HG02678 (cell line): ENCODE measurements around the gene NCAPG2.

Experiments used
- ATAC-seq: cut with Tn5 transposase; IDR thresholded peaks from one replicate; pipeline ENCODE4 v1.9.1; 2021; ENCODE audit warnings: mild to moderate bottlenecking, moderate library complexity; ENCODE audit not compliant: unreplicated experiment

NCAPG2 gene

GRCh38 chr7:158735935-158736334 lies 31.3 kb upstream of the NCAPG2 start:
- ATAC-seq = no peak

DNA sequence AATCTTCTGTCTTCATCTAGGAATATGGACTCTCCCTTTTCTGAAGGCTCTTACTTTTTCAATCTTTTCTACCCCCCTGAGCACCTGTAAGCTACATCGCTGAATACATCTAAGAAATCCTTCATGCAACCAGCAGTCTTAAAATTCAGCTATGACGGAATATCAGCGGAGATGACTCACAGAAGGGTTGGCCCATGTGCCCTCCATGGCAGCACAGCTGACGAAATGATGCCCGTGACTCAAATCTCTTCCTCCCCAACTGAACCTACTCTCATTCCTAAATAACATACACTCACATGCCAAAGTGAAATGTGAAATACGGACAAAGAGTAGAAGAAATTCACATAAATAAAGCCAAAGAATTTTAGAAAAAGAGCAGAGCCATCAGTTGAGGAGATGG lies 30.3 kb upstream of the NCAPG2 start:
- no peak for ATAC-seq

DNA sequence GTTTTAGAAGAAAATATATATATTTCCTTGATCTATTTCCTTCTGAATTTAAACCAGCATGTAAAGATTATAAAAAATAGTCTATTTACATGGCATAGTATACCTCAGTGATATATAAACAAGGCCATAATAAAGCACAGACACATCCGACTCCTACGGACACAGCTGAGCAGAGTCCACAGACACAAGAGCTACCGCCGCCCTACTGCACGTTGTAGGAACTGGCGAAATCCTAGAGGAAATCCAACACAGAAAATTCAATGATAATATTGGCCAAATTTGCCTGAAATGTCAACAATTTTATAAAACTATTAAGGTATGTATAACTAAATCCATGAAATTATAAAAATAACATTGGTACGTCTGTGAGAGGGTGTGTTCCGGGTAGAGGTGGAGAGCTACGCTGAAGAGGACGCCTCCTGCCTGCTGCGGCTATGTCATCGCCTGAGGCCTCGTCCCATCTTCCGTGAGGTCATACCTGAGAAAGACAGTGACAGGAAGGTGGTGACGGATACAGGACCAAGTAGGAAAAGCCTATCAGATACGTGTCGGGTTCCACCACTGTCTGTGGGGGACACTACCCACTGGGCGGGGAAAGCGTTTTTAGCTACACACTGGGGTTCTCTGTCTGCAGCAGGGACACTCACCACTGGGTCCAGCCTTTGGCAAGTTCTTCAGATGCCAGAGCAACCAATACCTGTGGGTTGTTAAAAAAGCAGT lies 29.3 kb upstream of the NCAPG2 start:
- ATAC-seq = no peak

- no peak for ATAC-seq
Measured at GRCh38 chr7:158733220-158733519, 28.6 kb upstream of the NCAPG2 start.

GRCh38 chr7:158732494-158733219 lies 28.1 kb upstream of the NCAPG2 start:
- no peak for ATAC-seq

DNA sequence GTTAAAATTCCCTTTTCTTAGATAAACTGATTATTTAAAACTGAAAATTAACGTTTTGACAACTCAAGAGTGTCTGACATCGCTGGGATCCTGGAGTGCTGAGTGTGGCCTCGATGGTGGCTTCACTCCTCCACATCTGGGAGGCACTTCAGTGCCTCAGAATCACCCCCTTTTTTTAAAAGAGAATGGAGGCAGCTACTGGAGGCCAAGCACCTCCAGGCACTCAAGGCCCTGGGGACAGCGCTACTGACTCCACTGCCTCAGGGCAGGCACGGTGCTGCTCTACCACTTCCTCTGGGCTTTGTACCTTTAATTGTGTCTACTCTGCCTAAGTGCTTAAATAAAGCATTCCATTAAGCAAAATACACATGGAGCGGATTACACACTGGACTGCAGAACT lies 27.2 kb upstream of the NCAPG2 start:
- no peak for ATAC-seq

GRCh38 chr7:158730383-158731346 lies 26.1 kb upstream of the NCAPG2 start:
- no peak for ATAC-seq

DNA sequence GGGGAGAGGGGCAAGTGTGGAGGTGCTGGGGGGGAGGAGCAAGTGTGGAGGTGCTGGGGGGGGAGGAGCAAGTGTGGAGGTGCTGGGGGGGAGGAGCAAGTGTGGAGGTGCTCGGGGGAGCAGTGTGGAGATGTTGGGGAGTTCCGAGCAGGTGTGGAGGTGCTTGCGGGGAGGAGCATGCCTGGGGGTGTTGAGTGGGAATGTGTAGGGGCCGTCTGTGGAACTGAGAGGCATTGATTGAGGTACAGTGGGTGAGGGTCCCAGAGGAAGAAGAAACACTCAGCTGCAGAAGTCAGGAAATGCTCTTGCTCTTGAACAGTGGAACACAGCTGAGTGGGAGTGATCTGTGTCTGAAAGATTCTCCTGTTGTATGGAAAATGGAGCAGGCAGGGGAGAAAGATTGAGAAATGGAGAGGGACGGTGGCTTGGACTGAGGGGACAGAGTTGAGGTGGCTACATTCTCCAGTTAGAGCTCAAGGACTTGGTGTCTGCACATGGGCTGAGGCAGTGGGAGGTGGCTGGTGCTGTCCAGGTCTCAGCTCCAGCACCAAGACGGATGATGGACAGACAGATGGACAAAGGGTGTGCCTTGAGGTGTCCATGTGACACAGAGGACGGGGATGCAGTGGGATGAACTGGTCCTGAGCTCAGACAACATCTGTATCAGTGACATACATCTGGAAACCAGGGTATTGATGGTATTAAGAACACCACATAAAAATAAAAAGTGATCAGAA lies 25.2 kb upstream of the NCAPG2 start:
- no peak for ATAC-seq

DNA sequence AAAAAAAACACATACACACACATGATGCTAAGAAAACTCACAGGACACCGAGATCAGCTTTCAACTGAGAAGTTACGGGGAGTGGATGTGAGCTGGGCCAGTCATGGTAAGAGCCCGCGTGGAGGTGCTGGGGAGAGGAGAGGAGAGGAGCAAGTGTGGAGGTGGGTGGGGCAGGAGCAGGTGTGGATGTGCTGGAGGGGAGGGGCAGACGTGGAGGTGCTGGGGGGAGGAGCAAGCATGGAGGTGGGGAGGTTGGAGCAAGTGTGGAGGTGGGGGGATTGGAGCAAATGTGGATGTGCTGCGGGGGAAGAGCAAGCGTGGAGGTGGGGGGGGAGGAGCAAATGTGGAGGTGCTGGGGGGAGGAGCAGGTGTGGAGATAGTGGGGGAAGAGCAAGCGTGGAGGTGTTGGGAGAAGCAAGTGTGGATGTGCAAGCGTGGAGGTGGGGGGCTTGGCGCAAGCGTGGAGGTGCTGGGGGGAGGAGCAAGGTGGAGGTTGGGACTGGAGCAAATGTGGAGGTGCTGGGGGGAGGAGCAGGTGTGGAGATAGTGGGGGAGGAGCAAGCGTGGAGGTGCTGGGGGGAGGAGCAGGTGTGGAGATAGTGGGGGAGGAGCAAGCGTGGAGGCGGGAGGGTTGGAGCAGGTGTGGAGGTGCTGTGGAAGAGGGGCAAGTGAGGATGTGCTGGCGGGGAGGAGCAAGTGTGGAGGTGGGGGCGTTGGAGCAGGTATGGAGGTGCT lies 24.5 kb upstream of the NCAPG2 start:
- ATAC-seq = no peak

DNA sequence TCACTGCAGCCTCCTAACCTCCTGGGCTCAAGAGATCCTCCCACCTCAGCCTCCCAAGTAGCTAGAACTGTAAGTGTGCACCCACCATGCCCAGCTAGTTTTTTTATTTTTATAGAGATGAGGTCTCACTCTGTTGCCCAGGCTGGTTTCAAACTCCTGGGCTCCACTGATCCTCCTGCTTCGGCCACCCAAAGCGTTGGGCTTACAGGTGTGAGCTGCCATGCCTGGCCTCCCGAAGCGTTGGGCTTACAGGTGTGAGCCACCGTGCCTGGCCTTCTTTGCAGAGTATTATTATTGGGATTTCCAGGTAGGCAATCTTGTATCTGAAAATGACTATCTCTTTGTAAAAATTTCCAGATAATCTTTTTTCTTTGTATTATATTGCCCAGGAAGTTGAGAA lies 23.1 kb upstream of the NCAPG2 start:
- no peak for ATAC-seq

GRCh38 chr7:158726277-158726807 lies 21.7 kb upstream of the NCAPG2 start:
- no peak for ATAC-seq

DNA sequence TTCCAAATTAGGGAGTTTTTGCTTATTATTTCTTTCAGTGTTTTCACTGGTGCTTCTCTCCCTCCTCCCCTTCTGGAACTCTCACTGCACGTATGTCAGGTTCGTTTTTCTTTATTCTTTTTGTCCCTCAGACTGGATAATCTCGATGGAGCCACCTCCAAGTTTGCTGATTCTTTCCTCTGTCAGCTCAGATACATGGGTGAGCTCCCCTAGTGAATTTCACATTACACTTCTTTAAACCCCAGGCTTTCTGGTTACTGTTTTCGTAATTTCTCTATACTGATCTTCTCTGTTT lies 20.8 kb upstream of the NCAPG2 start:
- no peak for ATAC-seq

DNA sequence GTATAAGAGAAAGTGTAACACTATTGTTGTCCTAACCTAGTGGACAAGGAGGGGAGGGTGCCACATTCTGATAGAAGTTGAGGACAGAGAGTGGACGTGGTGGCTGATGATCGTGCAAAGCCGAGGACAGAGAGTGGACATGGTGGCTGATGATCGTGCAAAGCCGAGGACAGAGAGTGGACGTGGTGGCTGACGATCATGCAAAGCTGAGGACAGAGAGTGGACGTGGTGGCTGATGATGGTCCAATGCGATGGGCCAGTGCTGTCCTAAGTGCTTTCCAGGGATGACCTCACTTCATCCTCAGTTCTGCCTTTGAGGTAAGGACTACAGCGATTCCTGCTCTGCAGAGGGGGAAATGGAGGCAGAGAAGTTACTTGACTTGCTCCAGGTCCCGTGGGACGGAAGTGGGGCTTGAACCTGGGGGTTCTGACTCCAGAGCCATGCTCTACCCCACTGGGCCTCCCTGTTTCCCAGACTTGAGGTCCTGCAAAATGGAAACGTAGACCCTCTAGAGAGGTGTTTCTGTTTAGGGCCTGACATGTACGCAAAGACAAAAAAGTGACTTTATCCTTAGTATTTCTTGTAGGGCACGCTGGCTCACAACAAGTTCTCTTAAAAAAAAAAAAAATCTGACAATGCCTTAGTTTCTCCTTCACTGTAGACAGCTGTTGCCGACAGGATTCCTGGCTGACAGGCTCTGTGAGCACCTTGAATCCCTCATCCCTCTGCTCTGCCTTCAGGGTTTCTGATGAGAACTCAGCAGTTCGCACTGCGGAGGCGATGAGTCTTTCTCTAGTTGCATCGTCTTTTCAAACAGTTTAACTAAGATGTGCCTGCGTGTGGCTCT lies 20.3 kb upstream of the NCAPG2 start:
- ATAC-seq = no peak

DNA sequence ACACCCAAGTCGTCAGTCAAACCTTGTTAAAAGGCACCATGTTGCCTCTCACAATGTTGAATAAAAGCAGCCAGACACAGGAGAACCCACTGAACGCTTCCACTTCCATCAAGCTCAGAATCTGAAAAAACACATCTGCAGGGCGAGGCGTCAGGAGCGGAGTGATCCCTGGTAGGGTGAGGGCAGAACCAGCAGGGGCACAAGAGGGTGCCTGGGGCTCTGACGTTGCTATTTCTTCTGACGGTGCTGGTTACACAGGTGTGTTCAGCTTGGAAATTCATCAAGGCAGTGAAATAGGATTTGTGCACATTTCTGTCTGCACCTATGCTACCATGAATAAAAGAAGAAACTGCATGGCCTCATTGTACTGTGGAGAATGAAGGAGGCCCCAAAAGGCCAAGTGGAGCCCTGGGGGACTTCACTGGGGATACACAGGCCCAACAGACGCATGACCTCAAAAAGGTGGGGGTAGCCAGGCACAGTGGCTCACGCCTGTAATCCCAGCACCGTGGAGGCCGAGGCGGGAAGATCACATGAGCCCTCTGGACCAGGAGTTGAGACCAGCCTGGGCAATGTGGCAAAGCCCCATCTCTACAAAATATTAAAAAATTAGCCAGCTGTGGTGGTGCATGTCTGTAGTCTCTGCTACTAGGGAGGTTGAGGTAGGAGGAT lies 19.2 kb upstream of the NCAPG2 start:
- ATAC-seq = no peak

DNA sequence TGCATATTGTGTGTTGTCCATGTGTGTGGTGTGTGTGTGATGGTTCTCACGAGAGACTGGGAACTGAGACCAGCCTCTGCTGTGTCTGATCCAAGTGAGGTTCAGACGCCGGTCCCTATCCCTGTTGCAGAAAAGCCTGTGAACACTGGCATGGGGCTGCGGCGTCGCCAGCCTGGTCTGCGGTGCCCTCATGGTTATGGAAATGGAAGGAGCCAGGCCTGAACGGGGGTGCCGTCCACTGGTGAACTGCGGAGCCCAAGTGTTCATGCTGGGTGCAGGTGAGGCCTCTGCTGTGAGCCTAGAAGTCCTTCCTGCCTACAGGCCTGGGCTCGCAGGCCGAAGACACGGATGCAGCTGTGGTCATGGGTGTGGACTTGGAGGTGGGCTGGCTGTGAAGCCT lies 18.7 kb upstream of the NCAPG2 start:
- ATAC-seq = no peak

- no peak for ATAC-seq
Measured at GRCh38 chr7:158722574-158723237, 18.1 kb upstream of the NCAPG2 start.

DNA sequence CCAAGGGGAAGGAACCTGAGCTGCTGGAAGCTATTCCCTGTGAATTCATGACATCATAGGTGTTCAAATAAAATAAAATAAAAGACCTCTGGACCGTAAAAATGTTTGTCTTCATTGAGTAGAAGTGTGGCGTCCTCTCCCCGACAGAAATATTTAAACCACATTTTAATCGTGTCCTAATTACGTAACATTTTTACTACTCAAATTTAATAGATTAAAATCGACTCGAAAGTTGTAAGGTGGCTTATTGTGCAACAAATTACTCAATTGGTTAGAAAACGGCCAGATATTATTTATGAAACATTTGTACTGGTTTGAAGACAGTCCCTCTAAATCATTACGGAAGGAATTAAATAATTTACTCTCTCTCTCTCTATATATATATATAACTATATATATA lies 15.5 kb upstream of the NCAPG2 start:
- ATAC-seq = no peak

- no peak for ATAC-seq
Measured at GRCh38 chr7:158716802-158717201, 12.2 kb upstream of the NCAPG2 start.
